Trophoblast cell (in vitro differentiated cells and primary cell): ENCODE data around the gene PLXND1.

Experiments used
- DNase-seq, 2 donors: peaks; one replicate each; pipeline ENCODE4 v3.0.0-alpha.2; 2016
- H2AFZ ChIP-seq: 2 replicates; pipeline ENCODE4 v1.6.1; 2013; ENCODE audit warnings: low read length, moderate library complexity, mild to moderate bottlenecking; ENCODE audit not compliant: insufficient read depth, poor library complexity
- H2AK5ac ChIP-seq: 2 replicates; pipeline ENCODE4 v1.6.1; 2013; ENCODE audit warnings: mild to moderate bottlenecking, low read length
- H2BK120ac ChIP-seq: 2 replicates; pipeline ENCODE4 v1.6.1; 2013; ENCODE audit warnings: low read length, mild to moderate bottlenecking, moderate library complexity; ENCODE audit not compliant: insufficient read depth, poor library complexity
- H2BK12ac ChIP-seq: 2 replicates; pipeline ENCODE4 v1.6.1; 2013; ENCODE audit warnings: mild to moderate bottlenecking, low read length, moderate library complexity
- H2BK5ac ChIP-seq: 2 replicates; pipeline ENCODE4 v1.6.1; 2013; ENCODE audit warnings: low read length, low read depth, moderate library complexity, mild to moderate bottlenecking; ENCODE audit not compliant: poor library complexity
- H3K14ac ChIP-seq: 2 replicates; pipeline ENCODE4 v1.6.1; 2013; ENCODE audit warnings: mild to moderate bottlenecking, low read length
- H3K18ac ChIP-seq: 2 replicates; pipeline ENCODE4 v1.6.1; 2013; ENCODE audit warnings: mild to moderate bottlenecking, low read length
- H3K23ac ChIP-seq: 2 replicates; pipeline ENCODE4 v1.6.1; 2013; ENCODE audit warnings: low read length
- H3K27ac ChIP-seq: 2 replicates; pipeline ENCODE4 v1.5.1; 2013; ENCODE audit warnings: low read depth, mild to moderate bottlenecking, inconsistent platforms, low read length, moderate library complexity
- H3K27me3 ChIP-seq: 2 replicates; pipeline ENCODE4 v1.6.1; 2013; ENCODE audit warnings: inconsistent platforms, mild to moderate bottlenecking, low read length, moderate library complexity; ENCODE audit not compliant: insufficient read depth
- H3K36me3 ChIP-seq, 2 experiments: 1 replicate in 1 of 2; 2 replicates in 1 of 2; pipeline ENCODE4 v1.6.1; 2013; ENCODE audit warnings: low read length in 2 of 2, mild to moderate bottlenecking in 2 of 2, moderate library complexity in 1 of 2; ENCODE audit not compliant: insufficient read depth in 2 of 2, control insufficient read depth in 1 of 2
- H3K4ac ChIP-seq: 2 replicates; pipeline ENCODE4 v1.6.1; 2013; ENCODE audit warnings: low read depth, mild to moderate bottlenecking, low read length, moderate library complexity
- H3K4me1 ChIP-seq, 2 experiments: 1 replicate in 1 of 2; 2 replicates in 1 of 2; pipeline ENCODE4 v1.6.1; 2013; ENCODE audit warnings: low read length in 2 of 2, mild to moderate bottlenecking in 2 of 2, moderate library complexity in 1 of 2; ENCODE audit not compliant: insufficient read depth in 2 of 2, control insufficient read depth in 1 of 2
- H3K4me2 ChIP-seq: 2 replicates; pipeline ENCODE4 v1.6.1; 2013; ENCODE audit warnings: inconsistent platforms, mild to moderate bottlenecking, low read length, moderate library complexity
- H3K4me3 ChIP-seq: 2 replicates; pipeline ENCODE4 v1.5.1; 2013; ENCODE audit warnings: mild to moderate bottlenecking, low read depth, low read length, inconsistent platforms
- H3K79me1 ChIP-seq: one replicate; pipeline ENCODE4 v1.6.1; 2013; ENCODE audit warnings: low read length
- H3K79me2 ChIP-seq: 2 replicates; pipeline ENCODE4 v1.6.1; 2013; ENCODE audit warnings: low read length, mild to moderate bottlenecking; ENCODE audit not compliant: control insufficient read depth, insufficient read depth, poor library complexity
- H3K9ac ChIP-seq: 2 replicates; pipeline ENCODE4 v1.6.1; 2013; ENCODE audit warnings: mild to moderate bottlenecking, low read length
- H3K9me3 ChIP-seq: 2 replicates; pipeline ENCODE4 v1.6.1; 2013; ENCODE audit warnings: low read depth, mild to moderate bottlenecking, control low read depth, inconsistent platforms, low read length; ENCODE audit not compliant: insufficient read depth
- H4K12ac ChIP-seq: 2 replicates; pipeline ENCODE4 v1.6.1; 2013; ENCODE audit warnings: low read depth, mild to moderate bottlenecking, low read length, moderate library complexity
- H4K8ac ChIP-seq: 2 replicates; pipeline ENCODE4 v1.6.1; 2013; ENCODE audit warnings: low read depth, mild to moderate bottlenecking, low read length, moderate library complexity
- H4K91ac ChIP-seq: one replicate; pipeline ENCODE4 v1.6.1; 2013; ENCODE audit warnings: low read depth, mild to moderate bottlenecking, low read length, moderate library complexity
- WGBS: extraction: QIAGEN DNeasy Blood & Tissue Kit; methylation state at CpG from one replicate; pipeline ENCODE4 v1.1.7; 2013; ENCODE audit warnings: missing lambda C conversion rate; ENCODE audit not compliant: insufficient read length, insufficient coverage; ENCODE audit errors: extremely low coverage; 5-methylcytosine and 5-hydroxymethylcytosine counted together

Gene PLXND1

DNA sequence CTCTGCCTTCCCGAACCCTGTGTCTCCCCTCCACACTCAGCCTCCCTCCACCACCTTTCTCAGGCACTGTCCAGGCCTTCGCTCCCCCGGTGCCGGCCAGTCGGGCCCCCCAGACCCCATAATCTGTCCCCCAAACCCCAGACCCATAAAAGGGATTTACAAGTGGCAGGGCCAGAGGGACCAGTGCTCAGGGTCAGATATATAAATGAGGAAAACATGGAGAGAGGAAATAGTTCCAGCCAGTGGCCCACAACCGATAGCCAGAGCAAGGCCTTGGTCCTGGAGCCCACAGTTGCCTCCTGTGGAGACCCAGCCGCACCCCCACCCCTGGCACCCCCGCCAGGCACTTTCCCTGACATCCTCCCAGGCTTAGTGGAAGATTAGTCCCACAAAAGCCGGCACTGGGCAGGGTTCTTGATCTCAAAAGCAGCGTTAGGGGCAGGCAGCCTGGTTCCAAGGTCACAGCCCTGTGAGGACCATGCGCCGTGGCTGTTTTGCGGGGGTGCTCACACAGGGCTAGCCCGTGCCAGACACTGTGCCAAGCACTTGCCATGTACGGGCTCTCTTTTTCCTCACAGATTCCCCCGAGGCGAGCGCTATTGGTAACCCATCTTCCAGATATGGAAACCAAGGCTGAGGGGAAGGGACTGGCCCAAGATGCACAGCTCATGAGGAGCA is 1.1 kb upstream of the PLXND1 start:
- Histone ChIP-seq H3K79me2 (peaks cover 46% of the 10 kb centered on the region), H3K18ac (peak overlapping the region; percentile 96), H3K14ac (peak overlapping the region; percentile 97), H4K12ac (peak overlapping the region; percentile 89), H3K27ac (peak overlapping the region; percentile 97), H3K79me1 (peaks cover 72% of the 10 kb centered on the region), H3K4me2 (peak overlapping the region; percentile 55), H3K23ac (no peak overlapping the region), H3K4me1 (peaks cover 51 to 65% of the 10 kb centered on the region in 2 experiments), H2BK120ac (peak overlapping the region; percentile 93), H4K91ac (peak overlapping the region; percentile 98), H3K4ac (peak overlapping the region; percentile 93), H3K4me3 (peak overlapping the region; percentile 66), H2AFZ (peak overlapping the region; percentile 39), H3K9ac (peak overlapping the region; percentile 85), H2BK5ac (peak overlapping the region; percentile 95), H3K27me3 (no peaks in the 10 kb centered on the region), H2AK5ac (peak overlapping the region; percentile 99), H4K8ac (peak overlapping the region; percentile 93), H3K9me3 (peaks cover 3% of the 10 kb centered on the region), H3K36me3 (no peaks in the 10 kb centered on the region), H2BK12ac (peak overlapping the region; percentile 94)
- DNase-seq, result no peak
- WGBS, result no CpG with 5 or more reads among the region's 18 CpGs

DNA sequence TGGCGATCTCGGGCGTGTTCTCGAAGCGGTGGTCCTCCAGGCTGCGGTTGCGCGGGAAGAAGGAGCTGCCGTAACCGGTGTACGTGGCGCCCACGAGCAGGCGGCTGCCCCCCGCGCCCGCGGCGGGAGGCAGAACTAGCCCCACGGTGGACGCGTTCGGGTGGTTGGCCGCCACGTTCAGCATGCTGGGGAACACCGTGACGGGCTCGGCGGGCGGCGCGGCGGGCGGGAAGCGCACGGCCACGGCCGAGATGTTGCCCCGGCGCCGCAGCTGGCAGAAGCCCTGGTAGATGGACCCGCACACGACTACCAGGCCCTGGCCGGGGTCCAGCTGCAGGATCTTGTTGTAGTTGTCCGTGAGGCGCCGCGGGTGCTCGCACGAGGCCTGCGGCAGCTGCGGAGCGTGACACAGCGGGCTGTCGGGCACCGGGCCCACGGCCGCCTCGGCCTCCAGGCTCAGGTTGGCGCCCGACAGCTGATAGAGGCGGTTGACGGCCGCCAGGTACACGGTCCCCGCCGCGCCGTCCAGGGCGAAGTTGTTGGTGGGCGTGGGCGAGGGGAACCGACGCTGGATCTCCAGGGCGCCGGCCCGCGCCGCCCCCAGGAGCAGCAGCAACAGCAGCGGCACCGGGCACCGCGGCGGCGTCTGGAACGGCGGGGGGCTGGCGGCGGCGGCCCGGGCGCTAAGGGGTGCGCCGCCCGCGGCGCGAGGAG is 397 bp downstream of the PLXND1 start:
- peak overlapping the region; percentile 72 for H4K91ac ChIP-seq
- peaks cover 62% of the 10 kb centered on the region for H3K79me1 ChIP-seq
- peaks cover 2% of the 10 kb centered on the region for H3K9me3 ChIP-seq
- H3K18ac ChIP-seq, result peak overlapping the region; percentile 69
- peak overlapping the region; percentile 88 for H3K14ac ChIP-seq
- peak overlapping the region; percentile 2 for H2AFZ ChIP-seq
- H3K27ac ChIP-seq, result peak overlapping the region; percentile 79
- peak overlapping the region; percentile 13 for H2BK5ac ChIP-seq
- peak overlapping the region; percentile 18 for H2BK120ac ChIP-seq
- H3K27me3 ChIP-seq, result no peaks in the 10 kb centered on the region
- H3K4me1 ChIP-seq, result peaks cover 48 to 58% of the 10 kb centered on the region in 2 experiments
- H3K4me3 ChIP-seq, result peak overlapping the region; percentile 96
- WGBS, result no CpG with 5 or more reads among the region's 98 CpGs
- no peak for DNase-seq
- H3K4me2 ChIP-seq, result peak overlapping the region; percentile 75
- peak overlapping the region; percentile 21 for H2AK5ac ChIP-seq
- H3K9ac ChIP-seq, result peak overlapping the region; percentile 94
- H3K79me2 ChIP-seq, result peaks cover 55% of the 10 kb centered on the region
- H2BK12ac ChIP-seq, result peak overlapping the region; percentile 43
- H3K23ac ChIP-seq, result no peak overlapping the region
- H4K12ac ChIP-seq, result peak overlapping the region; percentile 3
- H3K36me3 ChIP-seq, result peaks cover 2 to 5% of the 10 kb centered on the region in 2 experiments
- H4K8ac ChIP-seq, result peak overlapping the region; percentile 34
- peak overlapping the region; percentile 91 for H3K4ac ChIP-seq

DNA sequence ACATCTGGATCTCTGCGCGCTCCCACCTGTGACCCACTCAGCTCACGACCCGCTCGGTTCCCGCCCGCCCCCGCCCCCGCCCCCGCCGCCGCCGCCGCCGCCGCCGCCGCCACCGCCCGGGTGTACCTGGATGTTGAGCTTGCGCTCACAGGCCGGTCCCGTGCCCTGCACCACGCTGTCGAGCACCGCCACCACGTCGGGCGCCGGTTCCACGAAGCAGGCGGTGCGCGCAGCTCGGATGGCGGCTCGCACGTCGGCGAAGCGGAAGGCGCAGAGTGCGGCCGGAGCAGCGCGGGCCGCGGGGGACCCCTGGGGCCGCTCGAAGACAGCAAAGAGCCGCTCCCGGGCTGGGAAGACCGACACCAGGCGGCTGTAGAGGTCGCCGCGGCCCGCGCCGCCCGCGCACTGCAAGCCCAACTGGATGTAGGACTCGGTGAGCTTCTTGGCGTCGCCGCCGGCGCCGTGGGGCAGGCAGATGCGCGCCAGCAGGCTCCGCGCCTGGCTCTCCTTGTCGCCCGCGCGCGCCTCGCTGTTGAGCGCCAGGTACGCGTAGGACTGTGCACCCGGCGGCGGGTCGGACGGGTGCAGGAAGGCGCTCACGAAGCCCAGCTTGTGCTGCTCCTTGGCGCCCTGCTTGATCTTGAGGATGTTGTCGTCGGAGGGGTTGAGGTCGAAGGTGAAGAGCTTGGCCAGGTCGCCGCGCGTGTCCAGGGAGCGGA is 1.1 kb downstream of the PLXND1 start:
- Histone ChIP-seq H4K8ac (peak overlapping the region; percentile 57), H3K4ac (peak overlapping the region; percentile 91), H2BK120ac (peak overlapping the region; percentile 18), H3K4me3 (peak overlapping the region; percentile 96), H2AFZ (peak overlapping the region; percentile 2), H2BK12ac (peak overlapping the region; percentile 21), H3K23ac (no peak overlapping the region), H3K36me3 (peaks cover 2 to 5% of the 10 kb centered on the region in 2 experiments), H3K9ac (peak overlapping the region; percentile 94), H3K14ac (peak overlapping the region; percentile 88), H3K18ac (peak overlapping the region; percentile 69), H2AK5ac (peak overlapping the region; percentile 16), H2BK5ac (peak overlapping the region; percentile 13), H3K79me2 (peaks cover 58% of the 10 kb centered on the region), H4K91ac (peak overlapping the region; percentile 72), H3K9me3 (no peaks in the 10 kb centered on the region), H3K27me3 (no peaks in the 10 kb centered on the region), H4K12ac (no peak overlapping the region), H3K4me2 (peak overlapping the region; percentile 93), H3K4me1 (peaks cover 46 to 58% of the 10 kb centered on the region in 2 experiments), H3K79me1 (peaks cover 60% of the 10 kb centered on the region), H3K27ac (peak overlapping the region; percentile 79)
- peak; percentile 59 to 76 for DNase-seq
- no CpG with 5 or more reads among the region's 98 CpGs for WGBS

DNA sequence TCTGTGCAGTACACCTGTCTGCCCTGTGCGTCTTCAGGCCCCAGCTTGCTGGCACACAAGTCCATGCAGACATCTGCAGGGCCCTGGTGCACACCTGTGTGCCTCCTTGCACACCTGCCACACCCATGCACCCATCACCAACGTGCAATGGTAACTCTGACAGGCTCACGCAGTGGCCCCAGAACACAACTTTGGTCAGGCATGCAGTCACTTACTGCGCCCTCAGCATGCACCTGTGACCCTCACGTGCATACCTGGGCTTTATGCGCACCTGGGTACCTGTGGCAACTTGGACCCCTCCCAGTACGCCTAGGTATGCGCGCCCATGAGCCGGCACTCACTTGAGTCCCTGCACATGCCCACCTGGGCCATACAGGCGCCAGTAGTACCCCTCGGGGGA is 1.7 kb downstream of the PLXND1 start:
- peaks cover 2 to 5% of the 10 kb centered on the region in 2 experiments for H3K36me3 ChIP-seq
- H3K4me1 ChIP-seq, result peaks cover 46 to 59% of the 10 kb centered on the region in 2 experiments
- H3K9me3 ChIP-seq, result no peaks in the 10 kb centered on the region
- DNase-seq, result no peak
- H3K14ac ChIP-seq, result no peak overlapping the region
- H3K23ac ChIP-seq, result peak overlapping the region; percentile 13
- H2AK5ac ChIP-seq, result no peak overlapping the region
- H3K4me2 ChIP-seq, result peak overlapping the region; percentile 93
- H2BK120ac ChIP-seq, result no peak overlapping the region
- peak overlapping the region; percentile 1 for H3K9ac ChIP-seq
- no peak overlapping the region for H4K91ac ChIP-seq
- H3K18ac ChIP-seq, result peak overlapping the region; percentile 3
- peaks cover 60% of the 10 kb centered on the region for H3K79me2 ChIP-seq
- H4K12ac ChIP-seq, result no peak overlapping the region
- peak overlapping the region; percentile 10 for H3K4ac ChIP-seq
- H3K27ac ChIP-seq, result no peak overlapping the region
- H2BK5ac ChIP-seq, result no peak overlapping the region
- peak overlapping the region; percentile 96 for H3K4me3 ChIP-seq
- H2BK12ac ChIP-seq, result no peak overlapping the region
- H4K8ac ChIP-seq, result no peak overlapping the region
- H2AFZ ChIP-seq, result no peak overlapping the region
- H3K79me1 ChIP-seq, result peaks cover 59% of the 10 kb centered on the region
- H3K27me3 ChIP-seq, result no peaks in the 10 kb centered on the region
- WGBS, result no CpG with 5 or more reads among the region's 12 CpGs
